RWPE2 (cell line): ENCODE measurements around the gene DNAJB11.

Experiments used
- ATAC-seq: fragments of 200-7000 bp; cut with Tn5 transposase; 3 replicates; pipeline ENCODE4 v1.9.1; 2021; ENCODE audit warnings: low read depth
- DNase-seq: peaks from one replicate; pipeline ENCODE4 v3.0.0-alpha.2; 2020; ENCODE audit warnings: low spot score
- H3K27ac ChIP-seq: fragments of 450-650 bp; 2 replicates; pipeline ENCODE4 v1.5.1; 2017; ENCODE audit warnings: mild to moderate bottlenecking; ENCODE audit not compliant: poor library complexity, severe bottlenecking
- H3K27me3 ChIP-seq: fragments of 250-450 bp; sonication (Bioruptor Pico); 2 replicates; pipeline ENCODE4 v1.5.1; 2021; ENCODE audit warnings: mild to moderate bottlenecking, moderate library complexity; ENCODE audit not compliant: insufficient read depth, poor library complexity, severe bottlenecking
- H3K36me3 ChIP-seq: fragments of 250-450 bp; sonication (Bioruptor Pico); 2 replicates; pipeline ENCODE4 v1.5.1; 2020; ENCODE audit warnings: low read depth, mild to moderate bottlenecking, moderate library complexity
- H3K4me1 ChIP-seq: fragments of 250-450 bp; sonication (Bioruptor Pico); 2 replicates; pipeline ENCODE4 v1.5.1; 2021; ENCODE audit warnings: mild to moderate bottlenecking, moderate library complexity; ENCODE audit not compliant: insufficient read depth, poor library complexity, severe bottlenecking
- H3K4me3 ChIP-seq: fragments of 250-450 bp; sonication (Bioruptor Pico); 2 replicates; pipeline ENCODE4 v1.5.1; 2021; ENCODE audit warnings: mild to moderate bottlenecking, moderate library complexity; ENCODE audit not compliant: severe bottlenecking
- H3K9me3 ChIP-seq: fragments of 250-450 bp; sonication (Bioruptor Pico); 2 replicates; pipeline ENCODE4 v1.5.1; 2021; ENCODE audit warnings: mild to moderate bottlenecking, moderate library complexity; ENCODE audit not compliant: severe bottlenecking
- CTCF ChIP-seq: fragments of 450-650 bp; IDR thresholded peaks from one replicate; pipeline ENCODE4 v1.5.1; 2017; ENCODE audit warnings: mild to moderate bottlenecking, moderate library complexity; ENCODE audit not compliant: poor library complexity, severe bottlenecking

The DNAJB11 gene

GRCh38 chr3:186619787-186620212, 49.3 kb downstream of the DNAJB11 start:
- Histone ChIP-seq H3K9me3 (no peaks in the 10 kb centered on the region), H3K4me1 (peaks cover 7% of the 10 kb centered on the region), H3K27ac (no peak overlapping the region), H3K27me3 (no peaks in the 10 kb centered on the region), H3K4me3 (no peak overlapping the region), H3K36me3 (no peaks in the 10 kb centered on the region)
- ATAC-seq (no peak), DNase-seq (no peak)
- TF ChIP-seq CTCF, result no peak

GRCh38 chr3:186620213-186621092, 49.9 kb downstream of the DNAJB11 start:
- H3K4me3 ChIP-seq, result no peak overlapping the region
- no peak for ATAC-seq
- no peak for DNase-seq
- no peaks in the 10 kb centered on the region for H3K27me3 ChIP-seq
- H3K9me3 ChIP-seq, result no peaks in the 10 kb centered on the region
- no peak overlapping the region for H3K27ac ChIP-seq
- no peaks in the 10 kb centered on the region for H3K36me3 ChIP-seq
- peaks cover 7% of the 10 kb centered on the region for H3K4me1 ChIP-seq
- TF ChIP-seq CTCF, result no peak

GRCh38 chr3:186621894-186622650, 51.6 kb downstream of the DNAJB11 start:
- Histone ChIP-seq H3K9me3 (no peaks in the 10 kb centered on the region), H3K27me3 (no peaks in the 10 kb centered on the region), H3K4me3 (no peak overlapping the region), H3K27ac (no peak overlapping the region), H3K4me1 (peaks cover 4% of the 10 kb centered on the region), H3K36me3 (no peaks in the 10 kb centered on the region)
- DNase-seq (no peak), ATAC-seq (no peak)
- TF ChIP-seq CTCF, result no peak

- no peak for TF ChIP-seq CTCF
- Histone ChIP-seq H3K9me3 (no peaks in the 10 kb centered on the region), H3K4me3 (no peak overlapping the region), H3K36me3 (no peaks in the 10 kb centered on the region), H3K27ac (no peak overlapping the region), H3K4me1 (no peaks in the 10 kb centered on the region), H3K27me3 (no peaks in the 10 kb centered on the region)
- DNase-seq (no peak), ATAC-seq (no peak)
Measured at GRCh38 chr3:186622651-186623310, 52.3 kb downstream of the DNAJB11 start.
